HG03432 (cell line): ENCODE data around the gene ZNF689.
"Not testable (repeated sequence)": the region's sequence is repeated elsewhere in the genome, so short reads cannot be mapped to it uniquely, and the experiment has no call there.

Experiments
- ATAC-seq: cut with Tn5 transposase; IDR thresholded peaks from one replicate; pipeline ENCODE4 v1.9.1; 2021; ENCODE audit warnings: mild to moderate bottlenecking, moderate library complexity; ENCODE audit not compliant: unreplicated experiment

Gene ZNF689

GRCh38 chr16:30637139-30637538 is 26.9 kb upstream of the ZNF689 start:
- ATAC-seq, result not testable (repeated sequence)

DNA sequence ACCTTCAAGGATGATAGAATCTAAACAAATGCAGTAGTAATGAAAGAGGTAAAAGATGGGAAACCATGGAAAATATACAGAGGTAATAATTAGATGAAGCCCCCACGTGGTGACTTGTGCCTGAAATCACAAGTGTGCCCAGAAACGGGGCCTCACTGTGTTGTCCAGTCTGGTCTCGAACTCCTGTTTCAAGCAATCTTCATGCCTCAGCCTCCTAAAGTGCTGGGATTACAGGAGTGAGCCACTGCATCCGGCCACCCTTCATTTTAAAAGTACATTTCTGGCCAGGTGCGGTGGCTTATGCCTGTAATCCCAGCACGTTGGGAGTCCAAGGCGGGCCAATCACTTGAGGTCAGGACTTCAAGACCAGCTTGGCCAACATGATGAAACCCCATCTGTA is 26.4 kb upstream of the ZNF689 start:
- ATAC-seq, result no peak

GRCh38 chr16:30633526-30633925 is 23.3 kb upstream of the ZNF689 start:
- ATAC-seq, result no peak

DNA sequence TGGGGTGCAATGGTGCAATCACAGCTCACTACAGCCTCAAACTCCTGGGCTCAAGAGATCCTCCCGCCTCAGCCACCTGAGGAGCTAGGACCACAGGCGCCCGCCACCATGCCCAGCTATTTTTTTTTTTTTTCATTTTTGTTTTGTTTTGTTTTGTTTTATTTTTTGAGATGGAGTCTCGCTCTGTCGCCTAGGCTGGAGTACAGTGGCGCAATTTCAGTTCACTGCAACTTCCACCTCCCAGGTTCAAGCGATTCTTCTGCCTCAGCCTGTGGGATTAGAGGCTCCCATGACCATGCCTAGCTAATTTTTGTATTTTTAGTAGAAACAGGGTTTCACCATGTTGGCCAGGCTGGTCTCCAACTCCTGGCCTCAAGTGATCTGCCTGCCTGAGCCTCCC is 22.3 kb upstream of the ZNF689 start:
- not testable (repeated sequence) for ATAC-seq

GRCh38 chr16:30628628-30629540 is 18.7 kb upstream of the ZNF689 start:
- peak; percentile 55 for ATAC-seq

GRCh38 chr16:30626236-30626635 is 16.0 kb upstream of the ZNF689 start:
- ATAC-seq, result no peak

DNA sequence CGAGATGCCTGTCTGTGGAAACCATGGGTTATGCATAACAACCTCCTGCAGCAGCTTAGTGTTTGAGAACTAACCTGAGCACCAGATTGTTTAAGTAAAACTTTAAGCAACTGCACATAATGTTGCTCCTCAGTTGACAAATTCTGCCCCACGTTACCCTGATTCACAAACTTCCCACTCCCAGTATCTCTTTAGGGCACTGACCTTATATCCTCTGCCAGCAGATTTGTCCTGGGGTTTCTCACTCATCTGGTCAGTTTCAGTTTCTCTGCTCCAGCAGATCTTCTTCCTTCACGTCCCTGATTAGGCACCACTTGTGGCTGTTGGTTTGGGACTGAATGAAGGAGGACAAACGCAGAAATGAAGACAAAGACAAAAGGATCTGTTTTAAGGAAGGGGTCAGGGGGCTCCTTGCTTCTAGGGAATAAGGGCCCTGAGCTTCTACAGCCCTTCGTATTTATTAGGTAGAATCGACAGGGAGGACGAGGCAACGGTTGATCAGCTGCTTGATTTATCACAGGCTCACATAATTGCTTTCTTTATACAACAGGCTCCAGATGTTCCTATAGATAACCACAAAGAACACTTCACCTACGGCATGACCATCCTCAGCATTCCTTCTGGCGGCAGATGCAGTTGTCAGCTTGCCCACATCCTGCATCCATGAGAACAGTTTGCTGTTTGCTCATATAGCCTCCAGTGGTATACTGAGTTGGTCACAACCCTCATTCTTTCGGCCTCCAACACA is 13.5 kb upstream of the ZNF689 start:
- ATAC-seq, result no peak

GRCh38 chr16:30622455-30623032 is 12.4 kb upstream of the ZNF689 start:
- ATAC-seq, result no peak

DNA sequence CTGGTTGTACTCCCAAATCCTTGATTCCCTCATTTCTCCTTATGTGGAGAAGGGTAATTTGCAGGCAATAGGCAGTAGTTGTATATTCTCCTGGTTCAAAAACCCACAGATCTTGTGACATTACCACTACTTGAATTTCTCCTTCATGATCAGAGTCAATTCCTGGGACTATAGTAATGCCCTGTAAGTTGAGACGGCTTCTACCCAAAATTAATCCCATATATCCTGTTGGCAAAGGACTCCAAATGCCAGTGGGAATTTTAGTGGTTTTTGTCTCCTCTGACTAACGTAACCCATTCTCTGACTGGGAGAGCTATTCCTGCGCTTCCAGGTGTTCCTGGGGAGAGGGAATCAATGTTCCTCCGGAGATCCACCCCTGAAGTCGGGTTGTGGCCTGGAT is 11.6 kb upstream of the ZNF689 start:
- ATAC-seq, result no peak

- no peak for ATAC-seq
Observed at GRCh38 chr16:30620169-30620568, 10.0 kb upstream of the ZNF689 start.

DNA sequence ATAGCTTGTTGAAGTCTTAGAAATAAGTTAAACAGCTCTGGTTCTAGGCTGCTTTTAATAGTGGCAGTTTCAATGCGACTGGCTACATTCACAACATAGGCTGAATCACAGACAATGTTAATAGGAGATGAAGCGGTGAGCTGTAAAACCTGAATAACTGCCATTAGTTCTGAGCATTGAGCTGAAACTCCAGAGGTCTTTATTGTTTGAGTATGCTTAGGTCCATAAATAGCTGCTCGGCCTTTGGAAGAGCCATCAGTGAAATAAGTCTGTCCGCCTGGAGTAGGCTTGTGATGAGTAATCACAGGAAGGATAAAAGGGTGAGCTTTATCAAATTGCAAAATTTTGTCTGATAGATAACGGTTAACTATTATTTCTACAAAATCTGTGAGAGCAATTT is 9.4 kb upstream of the ZNF689 start:
- ATAC-seq, result no peak

DNA sequence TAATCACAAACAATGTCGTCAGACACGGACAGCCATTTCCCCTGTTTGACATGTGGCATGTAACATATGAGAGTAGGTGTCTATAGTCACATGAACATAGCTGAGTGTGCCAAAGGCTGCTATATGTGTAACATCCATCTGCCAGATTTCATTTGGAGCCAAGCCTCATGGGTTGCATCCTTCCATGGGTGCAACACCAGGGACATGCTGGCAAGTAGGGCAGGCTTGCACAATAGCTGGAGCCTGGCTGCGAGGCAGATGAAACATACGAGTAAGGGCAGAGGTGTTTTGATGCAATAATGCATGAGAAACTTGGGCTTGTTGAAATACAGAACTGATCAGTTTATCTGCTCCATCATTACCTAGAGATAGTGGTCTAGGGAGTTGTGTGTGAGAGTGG is 9.0 kb upstream of the ZNF689 start:
- ATAC-seq, result no peak

GRCh38 chr16:30615358-30616091 is 5.3 kb upstream of the ZNF689 start:
- no peak for ATAC-seq

GRCh38 chr16:30609002-30609925 is 925 bp downstream of the ZNF689 start:
- ATAC-seq, result peak; percentile 38

DNA sequence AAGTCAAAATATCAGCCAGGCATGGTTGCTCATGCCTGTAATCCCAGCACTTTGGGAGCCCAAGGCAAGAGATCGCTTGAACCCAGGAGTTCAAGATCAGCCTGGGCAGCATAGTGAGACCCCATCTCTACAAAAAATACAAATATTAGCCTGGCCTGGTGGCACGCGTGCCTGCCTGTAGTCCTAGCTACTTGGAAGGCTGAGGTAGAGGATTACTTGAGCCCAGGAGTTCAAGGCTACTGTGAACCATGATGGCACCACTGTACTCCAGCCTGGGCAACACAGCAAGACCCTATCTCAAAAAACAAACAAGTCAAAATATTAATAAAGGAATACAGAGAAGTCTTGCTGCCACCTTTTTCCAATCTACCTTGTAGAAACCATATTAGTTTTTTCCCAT is 4.2 kb downstream of the ZNF689 start:
- no peak for ATAC-seq

DNA sequence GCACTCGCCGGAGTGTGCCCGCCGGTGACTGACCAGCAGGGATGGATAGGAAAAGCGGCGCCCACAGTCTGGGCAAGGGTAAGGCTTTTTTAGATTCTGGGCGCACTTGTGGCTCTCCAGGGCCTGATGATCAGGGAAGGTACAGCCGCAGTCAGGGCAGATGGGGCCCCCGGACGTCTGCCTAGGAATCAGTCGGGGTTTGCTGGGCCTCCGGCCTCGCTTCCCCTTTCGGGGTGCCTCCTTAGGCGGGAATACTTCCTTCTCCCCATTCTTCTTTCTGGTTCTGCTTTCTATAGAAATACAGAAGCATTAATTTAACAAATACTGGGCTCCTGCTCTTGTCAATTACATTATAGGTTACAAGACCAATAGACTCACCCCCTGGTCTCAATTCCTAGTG is 5.0 kb downstream of the ZNF689 start:
- ATAC-seq, result no peak

GRCh38 chr16:30604316-30604947 is 5.8 kb downstream of the ZNF689 start:
- ATAC-seq, result no peak

- no peak for ATAC-seq
Observed at GRCh38 chr16:30603945-30604315, 6.3 kb downstream of the ZNF689 start.

DNA sequence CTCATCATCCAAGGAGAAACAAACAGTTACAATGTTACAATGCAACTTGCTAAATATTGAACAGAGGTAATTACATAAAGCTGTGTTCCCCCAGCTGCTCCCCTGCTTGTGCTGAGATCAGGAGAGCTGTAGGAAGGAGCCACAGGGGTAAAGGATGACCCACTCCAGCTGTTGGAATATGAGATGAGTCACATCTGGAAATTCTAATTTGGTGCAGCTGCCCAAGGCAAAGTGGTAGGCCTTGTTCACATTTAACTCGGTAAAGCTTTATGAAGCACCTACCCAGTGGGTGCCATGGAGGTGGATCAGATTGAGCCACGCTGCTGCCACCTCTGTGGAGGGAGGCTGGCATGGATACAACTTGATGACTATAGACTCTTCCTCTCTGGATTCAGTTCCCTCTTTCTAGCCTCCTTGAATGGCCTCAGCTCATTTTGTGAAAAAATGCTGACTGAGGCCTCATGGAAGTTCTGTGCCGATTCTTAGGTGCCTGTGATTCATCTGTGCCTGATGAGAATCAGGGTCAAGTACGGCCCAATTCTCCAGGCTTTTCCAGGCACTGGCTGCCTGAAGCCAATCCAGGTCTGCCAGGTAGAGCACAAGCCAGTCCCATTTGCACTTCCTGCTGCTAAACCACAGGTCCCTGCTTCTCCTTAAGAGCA is 7.4 kb downstream of the ZNF689 start:
- ATAC-seq, result no peak
